Ectodermal cell (in vitro differentiated cells): Measurements from ENCODE around the gene TMEM259.

Source experiments
- H3K27ac ChIP-seq: 2 replicates; pipeline ENCODE4 v1.7.0; 2013; ENCODE audit warnings: mild to moderate bottlenecking, low read depth, low read length; ENCODE audit not compliant: insufficient read depth, poor library complexity, severe bottlenecking
- H3K27me3 ChIP-seq: 2 replicates; pipeline ENCODE4 v1.7.0; 2013; ENCODE audit warnings: mild to moderate bottlenecking, low read length; ENCODE audit not compliant: insufficient read depth, control insufficient read depth, poor library complexity, severe bottlenecking
- H3K36me3 ChIP-seq: one replicate; pipeline ENCODE4 v1.7.0; 2013; ENCODE audit warnings: low read length; ENCODE audit not compliant: control insufficient read depth, insufficient read depth
- H3K4me1 ChIP-seq: one replicate; pipeline ENCODE4 v1.7.0; 2013; ENCODE audit warnings: low read length; ENCODE audit not compliant: control insufficient read depth, insufficient read depth
- H3K4me3 ChIP-seq: 2 replicates; pipeline ENCODE4 v1.7.0; 2013; ENCODE audit warnings: low read depth, low read length, control low read depth; ENCODE audit not compliant: insufficient read depth
- H3K9me3 ChIP-seq: 2 replicates; pipeline ENCODE4 v1.7.0; 2013; ENCODE audit warnings: mild to moderate bottlenecking, low read length, moderate library complexity; ENCODE audit not compliant: control insufficient read depth
- WGBS, 2 experiments: methylation state at CpG; one replicate each; pipeline ENCODE4 v1.1.7; 2013; ENCODE audit warnings: missing lambda C conversion rate in 2 of 2; 5-methylcytosine and 5-hydroxymethylcytosine counted together

TMEM259 gene

GRCh38 chr19:971795-972194 lies 49.1 kb downstream of the TMEM259 start:
- Histone ChIP-seq H3K4me3 (no peak overlapping the region), H3K9me3 (no peaks in the 10 kb centered on the region), H3K4me1 (peaks cover 6% of the 10 kb centered on the region), H3K27me3 (no peaks in the 10 kb centered on the region), H3K36me3 (peaks cover 49% of the 10 kb centered on the region), H3K27ac (no peak overlapping the region)
- 92% methylated on average over 22 of the region's 24 CpGs for WGBS, 2 experiments

- Histone ChIP-seq H3K4me1 (peaks cover 6% of the 10 kb centered on the region), H3K27ac (no peak overlapping the region), H3K4me3 (no peak overlapping the region), H3K9me3 (no peaks in the 10 kb centered on the region), H3K36me3 (peaks cover 58% of the 10 kb centered on the region), H3K27me3 (no peaks in the 10 kb centered on the region)
- 94% methylated on average over 14 of the region's 14 CpGs for WGBS, 2 experiments
Measured at GRCh38 chr19:970695-971094, 50.2 kb downstream of the TMEM259 start.

DNA sequence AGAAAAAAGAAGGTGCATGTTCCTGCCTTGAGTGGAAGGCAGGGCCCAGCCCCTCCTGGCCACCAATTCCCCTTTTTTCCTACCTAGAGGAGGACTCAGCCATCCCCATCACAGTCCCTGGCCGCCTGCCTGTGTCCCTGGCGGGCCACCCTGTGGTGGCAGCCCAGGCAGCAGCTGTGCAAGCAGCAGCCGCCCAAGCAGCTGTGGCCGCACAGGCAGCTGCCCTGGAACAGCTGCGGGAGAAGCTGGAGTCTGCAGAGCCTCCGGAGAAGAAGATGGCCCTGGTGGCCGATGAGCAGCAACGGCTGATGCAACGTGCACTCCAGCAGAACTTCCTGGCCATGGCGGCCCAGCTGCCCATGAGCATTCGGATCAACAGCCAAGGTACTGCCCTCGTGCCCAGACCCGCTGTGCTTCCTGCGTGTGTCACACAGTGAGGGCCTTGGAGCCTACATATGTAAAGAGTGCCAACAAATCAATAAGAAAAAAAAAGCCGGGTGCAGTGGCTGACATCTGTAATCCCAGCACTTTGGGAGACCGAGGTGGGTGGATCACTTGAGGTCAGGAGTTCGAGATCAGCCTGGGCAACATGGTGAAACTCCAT lies 54.3 kb downstream of the TMEM259 start:
- 91% methylated on average over 17 of the region's 17 CpGs for WGBS, 2 experiments
- Histone ChIP-seq H3K4me3 (no peak overlapping the region), H3K27me3 (no peaks in the 10 kb centered on the region), H3K9me3 (no peaks in the 10 kb centered on the region), H3K4me1 (no peaks in the 10 kb centered on the region), H3K36me3 (peaks cover 66% of the 10 kb centered on the region), H3K27ac (no peak overlapping the region)

DNA sequence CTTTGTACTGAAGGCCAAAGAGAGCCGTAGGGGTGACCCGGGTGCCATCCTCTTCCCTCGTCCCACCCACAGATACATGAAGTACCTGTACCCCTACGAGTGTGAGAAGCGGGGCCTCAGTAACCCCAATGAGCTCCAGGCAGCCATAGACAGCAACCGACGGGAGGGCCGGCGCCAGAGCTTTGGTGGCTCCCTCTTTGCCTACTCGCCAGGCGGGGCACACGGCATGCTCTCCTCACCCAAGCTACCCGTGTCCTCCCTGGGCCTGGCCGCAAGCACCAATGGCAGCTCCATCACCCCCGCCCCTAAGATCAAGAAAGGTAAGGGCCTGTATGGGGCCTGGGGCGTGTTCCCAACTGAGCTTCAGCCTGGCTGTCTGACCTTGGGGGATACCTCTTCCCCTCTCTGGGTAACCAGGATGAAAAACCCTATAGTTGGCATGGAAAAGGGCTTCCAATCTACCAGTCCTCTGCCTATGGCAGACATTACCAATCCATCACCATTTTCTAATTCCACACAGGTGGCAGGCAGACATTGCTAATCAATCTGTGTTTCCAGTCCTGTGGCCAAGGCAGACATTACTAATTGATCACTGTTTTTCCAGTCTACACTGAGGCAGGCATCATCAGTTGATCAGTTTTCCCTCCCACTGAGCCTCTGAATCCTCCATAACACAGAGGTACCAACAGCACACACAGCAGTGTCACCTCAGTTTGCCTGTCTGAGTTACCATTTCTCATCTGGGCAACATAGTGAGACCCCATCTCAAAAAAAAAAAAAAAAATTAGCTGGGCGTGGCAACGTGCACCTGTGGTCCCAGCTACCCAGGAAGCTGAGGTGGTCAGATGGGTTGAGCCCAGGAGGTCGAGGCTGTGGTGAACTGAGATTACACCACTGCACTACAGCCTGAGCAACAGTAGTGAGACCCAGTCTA lies 55.9 kb downstream of the TMEM259 start:
- Histone ChIP-seq H3K4me3 (no peak overlapping the region), H3K4me1 (peaks cover 8% of the 10 kb centered on the region), H3K27me3 (no peaks in the 10 kb centered on the region), H3K36me3 (peaks cover 50% of the 10 kb centered on the region), H3K9me3 (no peaks in the 10 kb centered on the region), H3K27ac (no peak overlapping the region)
- WGBS, 2 experiments, result 94 to 97% methylated on average over 19 of the region's 19 CpGs

GRCh38 chr19:964116-964520 lies 56.8 kb downstream of the TMEM259 start:
- H3K9me3 ChIP-seq, result no peaks in the 10 kb centered on the region
- WGBS, 2 experiments, result 96 to 97% methylated on average over 16 of the region's 16 CpGs
- no peaks in the 10 kb centered on the region for H3K27me3 ChIP-seq
- no peak overlapping the region for H3K4me3 ChIP-seq
- H3K36me3 ChIP-seq, result peaks cover 45% of the 10 kb centered on the region
- H3K27ac ChIP-seq, result no peak overlapping the region
- H3K4me1 ChIP-seq, result peaks cover 14% of the 10 kb centered on the region

DNA sequence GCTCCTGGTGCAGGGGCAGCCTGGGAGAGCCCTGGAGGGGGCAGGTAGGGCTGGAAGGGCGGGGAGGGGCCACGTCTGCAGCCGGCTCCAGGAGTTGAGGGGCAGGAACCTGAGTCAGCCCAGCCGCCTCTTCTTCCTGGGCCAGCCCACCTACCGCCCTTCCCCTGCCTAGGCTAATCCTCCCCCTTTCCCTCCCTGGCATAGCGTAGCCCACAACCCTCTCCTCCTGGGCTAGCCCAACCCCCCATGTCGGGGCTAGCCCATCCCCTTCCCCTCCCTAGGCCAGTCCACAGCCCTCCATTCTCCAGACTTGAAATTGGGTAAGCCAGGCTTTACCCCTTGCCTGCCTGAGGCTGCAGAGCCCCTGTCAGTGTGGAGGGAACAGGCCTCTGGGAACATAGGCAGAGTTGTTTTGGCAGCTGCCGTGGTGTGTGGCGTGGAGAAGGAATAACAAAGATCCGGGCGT lies 57.4 kb downstream of the TMEM259 start:
- Histone ChIP-seq H3K4me1 (peaks cover 14% of the 10 kb centered on the region), H3K4me3 (no peak overlapping the region), H3K27me3 (no peaks in the 10 kb centered on the region), H3K27ac (no peak overlapping the region), H3K36me3 (peaks cover 39% of the 10 kb centered on the region), H3K9me3 (no peaks in the 10 kb centered on the region)
- WGBS, 2 experiments, result 83 to 85% methylated on average over 11 of the region's 11 CpGs

DNA sequence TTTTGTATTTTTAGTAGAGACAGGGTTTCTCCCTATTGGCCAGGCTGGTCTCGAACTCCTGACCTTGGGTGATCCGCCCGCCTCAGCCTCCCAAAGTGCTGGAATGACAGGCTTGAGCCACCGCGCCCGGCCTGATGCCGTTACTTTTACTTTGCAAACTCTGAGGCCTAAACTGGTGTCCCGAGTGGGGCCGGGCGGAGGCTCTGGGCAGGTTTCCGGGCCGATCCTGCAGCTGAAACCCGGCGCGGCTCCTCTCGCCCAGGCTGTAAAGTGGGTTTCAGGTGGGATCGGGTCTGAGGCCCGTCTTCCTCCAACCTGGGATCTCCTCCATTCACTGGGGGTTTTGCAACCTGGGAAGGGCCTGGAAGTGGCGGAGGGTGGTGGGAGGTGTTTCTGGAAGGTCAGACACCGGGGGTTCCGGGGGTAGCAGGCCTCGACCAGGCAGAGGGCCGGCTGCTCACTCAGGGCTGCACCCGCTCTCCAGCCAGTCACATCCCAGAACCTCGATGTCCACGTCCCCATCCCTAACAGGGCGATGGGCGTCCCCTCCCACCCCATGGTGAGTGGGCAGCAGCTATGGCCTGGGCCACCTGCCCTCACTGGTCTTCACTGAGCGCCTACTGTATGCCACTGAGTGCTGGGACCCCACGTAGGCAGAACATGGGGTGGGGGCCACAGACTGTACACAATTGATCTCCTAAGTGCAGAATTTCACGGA lies 58.1 kb downstream of the TMEM259 start:
- Histone ChIP-seq H3K27me3 (no peaks in the 10 kb centered on the region), H3K9me3 (no peaks in the 10 kb centered on the region), H3K4me1 (peaks cover 14% of the 10 kb centered on the region), H3K36me3 (peaks cover 35% of the 10 kb centered on the region), H3K27ac (no peak overlapping the region), H3K4me3 (no peak overlapping the region)
- WGBS, 2 experiments, result 90% methylated on average over 31 of the region's 31 CpGs

DNA sequence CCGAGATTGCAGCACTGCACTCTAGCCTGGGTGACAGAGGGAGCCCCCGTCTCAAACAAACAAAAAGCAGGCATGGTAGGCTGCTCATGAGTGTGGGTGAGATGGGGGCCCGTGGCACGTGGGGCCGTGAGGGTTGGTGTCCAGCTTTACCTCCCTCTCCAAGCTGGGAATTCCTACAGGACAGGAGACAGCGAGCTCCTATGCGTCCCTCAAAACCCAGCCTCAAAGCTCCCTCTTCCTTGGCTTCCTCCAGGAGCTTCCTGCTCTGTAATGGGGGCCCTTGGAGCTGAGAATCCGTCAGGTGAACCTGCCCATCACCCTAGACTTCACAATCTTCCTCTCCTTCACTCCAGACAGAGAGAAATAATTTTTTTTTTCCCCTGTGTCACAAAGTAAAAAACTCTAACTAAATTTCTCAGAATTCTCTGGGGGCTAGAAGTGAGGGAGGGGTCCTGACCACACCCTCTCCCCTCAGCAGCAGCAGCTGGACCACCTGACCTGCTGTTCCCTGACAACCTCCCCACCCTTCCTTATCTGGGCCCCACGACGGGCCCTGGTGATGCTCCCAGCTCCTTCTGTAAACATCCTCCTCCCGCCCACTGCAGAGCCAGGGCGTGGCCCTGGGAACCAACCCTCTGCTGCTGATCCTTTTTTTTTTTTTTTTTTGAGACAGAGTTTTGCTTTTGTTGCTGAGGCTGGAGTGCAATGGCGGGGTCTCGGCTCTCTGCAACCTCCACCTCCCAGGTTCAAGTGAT lies 58.9 kb downstream of the TMEM259 start:
- peaks cover 18% of the 10 kb centered on the region for H3K4me1 ChIP-seq
- no peaks in the 10 kb centered on the region for H3K27me3 ChIP-seq
- no peak overlapping the region for H3K27ac ChIP-seq
- H3K4me3 ChIP-seq, result no peak overlapping the region
- H3K36me3 ChIP-seq, result peaks cover 29% of the 10 kb centered on the region
- WGBS, 2 experiments, result 80 to 81% methylated on average over 14 of the region's 14 CpGs
- no peaks in the 10 kb centered on the region for H3K9me3 ChIP-seq

GRCh38 chr19:960601-960938 lies 60.4 kb downstream of the TMEM259 start:
- H3K4me1 ChIP-seq, result peaks cover 27% of the 10 kb centered on the region
- H3K4me3 ChIP-seq, result no peak overlapping the region
- H3K27me3 ChIP-seq, result no peaks in the 10 kb centered on the region
- no peak overlapping the region for H3K27ac ChIP-seq
- H3K9me3 ChIP-seq, result no peaks in the 10 kb centered on the region
- 92 to 94% methylated on average over 8 of the region's 8 CpGs for WGBS, 2 experiments
- H3K36me3 ChIP-seq, result peaks cover 17% of the 10 kb centered on the region
